Hepatocyte (in vitro differentiated cells): ENCODE results near the gene TOP1. TPM values are rescaled to one million over a fixed set of nuclear protein-coding genes. Genes with fewer than 3 reads are reported as not detected.
A peak's percentile ranks its signal among the peaks of the same experiment; 100 is the strongest.

ENCODE experiments used
- DNase-seq: peaks from one replicate; pipeline ENCODE4 v3.0.0-alpha.2; 2016; ENCODE audit warnings: low spot score
- H2AFZ ChIP-seq: fragments of 200-600 bp; sonication (generic); 2 replicates; pipeline ENCODE4 v1.6.0; 2016; ENCODE audit warnings: antibody characterized with exemption, mild to moderate bottlenecking
- H3K27ac ChIP-seq: fragments of 200-600 bp; sonication (generic); 2 replicates; pipeline ENCODE4 v1.5.1; 2016; ENCODE audit warnings: mild to moderate bottlenecking
- H3K27me3 ChIP-seq: fragments of 200-600 bp; sonication (generic); 2 replicates; pipeline ENCODE4 v1.6.1; 2016
- H3K36me3 ChIP-seq: fragments of 200-600 bp; sonication (generic); replicated peaks from 2 replicates; pipeline ENCODE4 v1.5.1; 2016; ENCODE audit warnings: low read depth; ENCODE audit not compliant: insufficient read depth
- H3K4me1 ChIP-seq: fragments of 200-600 bp; sonication (generic); 2 replicates; pipeline ENCODE4 v1.5.1; 2016; ENCODE audit warnings: mild to moderate bottlenecking, moderate library complexity; ENCODE audit not compliant: insufficient read depth
- H3K4me2 ChIP-seq: fragments of 200-600 bp; sonication (generic); 2 replicates; pipeline ENCODE4 v1.6.0; 2016
- H3K4me3 ChIP-seq: fragments of 200-600 bp; sonication (generic); 2 replicates; pipeline ENCODE4 v1.5.1; 2016; ENCODE audit warnings: mild to moderate bottlenecking
- H3K79me2 ChIP-seq: fragments of 200-600 bp; sonication (generic); 2 replicates; pipeline ENCODE4 v1.6.0; 2017; ENCODE audit warnings: mild to moderate bottlenecking
- H3K9me2 ChIP-seq: fragments of 200-600 bp; sonication (generic); replicated peaks from 2 replicates; pipeline ENCODE4 v1.6.0; 2017; ENCODE audit warnings: mild to moderate bottlenecking; ENCODE audit not compliant: insufficient read depth
- H3K9me3 ChIP-seq: fragments of 200-600 bp; sonication (generic); 2 replicates; pipeline ENCODE4 v1.5.1; 2016; ENCODE audit warnings: low read depth, mild to moderate bottlenecking
- H4K20me1 ChIP-seq: fragments of 200-600 bp; sonication (generic); 2 replicates; pipeline ENCODE4 v1.6.0; 2016; ENCODE audit warnings: mild to moderate bottlenecking; ENCODE audit not compliant: insufficient read depth, poor library complexity, severe bottlenecking
- CTCF ChIP-seq: fragments of 200-600 bp; sonication (generic); IDR thresholded peaks from 2 replicates; pipeline ENCODE4 v1.5.1; 2016; ENCODE audit warnings: antibody characterized with exemption, mild to moderate bottlenecking; ENCODE audit not compliant: poor library complexity
- EZH2 ChIP-seq: fragments of 200-600 bp; sonication (generic); IDR thresholded peaks from 2 replicates; pipeline ENCODE4 v1.6.1; 2016; ENCODE audit warnings: antibody characterized with exemption, mild to moderate bottlenecking, borderline replicate concordance
- EZH2phosphoT487 ChIP-seq: fragments of 200-600 bp; sonication (generic); IDR thresholded peaks from one replicate; pipeline ENCODE4 v1.6.1; 2018; ENCODE audit warnings: antibody characterized with exemption, mild to moderate bottlenecking, low read depth, moderate library complexity; ENCODE audit not compliant: unreplicated experiment, severe bottlenecking
- WGBS: methylation state at CpG from one replicate; pipeline ENCODE4 v1.1.6; 2016; ENCODE audit warnings: low lambda C conversion rate; ENCODE audit errors: missing lambda C conversion rate; 5-methylcytosine and 5-hydroxymethylcytosine counted together
- polyA plus RNA-seq: library from polyadenylated mRNA; unstranded; fragments of >200 nt; fragmentation: Nextera tagmentation; extraction: Ambion mirVana; gene quantifications from 2 replicates; pipeline ENCODE4 v1.2.1, GENCODE V29; 2016
- total RNA-seq: library from RNA; depleted of rRNA; stranded (reverse); fragments of >200 nt; gene quantifications from 2 replicates; pipeline ENCODE4 v1.2.3, GENCODE V29; 2014

TOP1 gene
- total and polyA plus RNA-seq, 2 experiments from 2014 or later = 28.3 to 38.2 TPM

GRCh38 chr20:41038149-41038877, 9.7 kb downstream of the TOP1 start:
- Histone ChIP-seq H3K27me3 (no peaks in the 10 kb centered on the region), H3K4me1 (peaks cover 24% of the 10 kb centered on the region), H3K4me2 (peak overlapping the region; percentile 43), H3K4me3 (no peak overlapping the region), H3K9me2 (no peaks in the 10 kb centered on the region), H3K79me2 (peaks cover 100% of the 10 kb centered on the region), H3K27ac (peak overlapping the region; percentile 87), H4K20me1 (peaks cover 84% of the 10 kb centered on the region), H3K36me3 (no peaks in the 10 kb centered on the region), H2AFZ (no peak overlapping the region), H3K9me3 (no peaks in the 10 kb centered on the region)
- 82% methylated on average over 4 of the region's 4 CpGs for WGBS
- DNase-seq = no peak
- TF ChIP-seq EZH2phosphoT487 (no peak), EZH2 (no peak), CTCF (no peak)

GRCh38 chr20:41038878-41039404, 10.3 kb downstream of the TOP1 start:
- Histone ChIP-seq H3K4me3 (no peak overlapping the region), H3K27ac (peak overlapping the region; percentile 87), H2AFZ (no peak overlapping the region), H3K9me3 (no peaks in the 10 kb centered on the region), H3K27me3 (no peaks in the 10 kb centered on the region), H3K4me2 (peak overlapping the region; percentile 43), H3K79me2 (peaks cover 100% of the 10 kb centered on the region), H3K9me2 (no peaks in the 10 kb centered on the region), H3K36me3 (no peaks in the 10 kb centered on the region), H4K20me1 (peaks cover 84% of the 10 kb centered on the region), H3K4me1 (peaks cover 18% of the 10 kb centered on the region)
- TF ChIP-seq CTCF (no peak), EZH2 (no peak), EZH2phosphoT487 (no peak)
- peak; percentile 39 for DNase-seq
- 81% methylated on average over 7 of the region's 7 CpGs for WGBS

- no peak for TF ChIP-seq EZH2
- no peak for TF ChIP-seq CTCF
- H3K9me2 ChIP-seq = no peaks in the 10 kb centered on the region
- no peak for DNase-seq
- no peak overlapping the region for H2AFZ ChIP-seq
- H3K4me2 ChIP-seq = no peak overlapping the region
- no peaks in the 10 kb centered on the region for H3K36me3 ChIP-seq
- 96% methylated on average over 1 of the region's 1 CpG for WGBS
- no peak overlapping the region for H3K27ac ChIP-seq
- no peaks in the 10 kb centered on the region for H3K9me3 ChIP-seq
- H3K27me3 ChIP-seq = no peaks in the 10 kb centered on the region
- peaks cover 84% of the 10 kb centered on the region for H4K20me1 ChIP-seq
- H3K4me3 ChIP-seq = no peak overlapping the region
- peaks cover 17% of the 10 kb centered on the region for H3K4me1 ChIP-seq
- H3K79me2 ChIP-seq = peaks cover 100% of the 10 kb centered on the region
Observed at GRCh38 chr20:41040855-41041254, 12.2 kb downstream of the TOP1 start.
